ENCODE measurements around the gene DNAJC27. TPM values are rescaled to one million over a fixed set of nuclear protein-coding genes. Genes with fewer than 3 reads are reported as not detected.

Gene DNAJC27
- total and polyA plus RNA-seq, 2 of the 13 experiments (the other 11 are each of a cell fraction or from before 2014, with no cell fraction given), result 3.1 to 3.7 TPM

GRCh38 chr2:24912986-24913385, 58.8 kb downstream of the DNAJC27 start:
- no peak for TF ChIP-seq RBM22 (optimal IDR thresholded peaks at IDR 0.05; ENCODE audit: low read length)
- TF ChIP-seq RAD51 (IDR thresholded peaks at IDR 0.05; ENCODE audit: borderline replicate concordance), result no peak
- no peak for TF ChIP-seq PAWR (CRISPR knock-in tag; IDR thresholded peaks at IDR 0.05; ENCODE audit: borderline replicate concordance)
- no peak for TF ChIP-seq ZFAT (CRISPR knock-in tag; conservative IDR thresholded peaks at IDR 0.05)
- no peak for TF ChIP-seq ZNF282 (IDR thresholded peaks at IDR 0.05; ENCODE audit: partially characterized antibody)
- TF ChIP-seq MNT (IDR thresholded peaks at IDR 0.05), result no peak
- no peak for TF ChIP-seq ZKSCAN5 (CRISPR knock-in tag; IDR thresholded peaks at IDR 0.05)
- TF ChIP-seq AFF4 (CRISPR knock-in tag; IDR thresholded peaks at IDR 0.05), result no peak
- no peak for TF ChIP-seq ZNF441 (CRISPR knock-in tag; IDR thresholded peaks at IDR 0.05; ENCODE audit: borderline replicate concordance)
- no peak for TF ChIP-seq ZNF609 (CRISPR knock-in tag; IDR thresholded peaks at IDR 0.05; ENCODE audit: borderline replicate concordance)
- DNase-seq (ENCODE audit: low spot score) (no peak), ATAC-seq (no peak; the same call in 2 of the 3 replicates), FAIRE-seq (no peak)
- H3K27ac ChIP-seq (ENCODE audit: extremely low read length, insufficient read depth, low read length), result no peak overlapping the region
- H3K36me3 ChIP-seq (replicated peaks in 1 of 2; ENCODE audit: control insufficient read depth in 1 of 2, insufficient read depth in 2 of 2, low read length in 2 of 2), result no peaks in the 10 kb centered on the region
- BruUV-seq (replicated peaks), result no TSS peak
- intact Hi-C loops (cut with micrococcal nuclease; ENCODE audit: unreplicated experiment) (no loop called here), in situ Hi-C loops (cut with HindIII; ENCODE audit: extremely low pct_ligation_motif_present, low pct_unique_long_range_greater_than_20kb) (no loop called here)
- POLR2A ChIA-PET, result no interaction called here
- H2AFZ ChIP-seq (ENCODE audit: low read length), result no peak overlapping the region
- peaks cover 6 to 54% of the 10 kb centered on the region in 2 experiments; a peak in 3 of 5 replicates for H3K27me3 ChIP-seq (ENCODE audit: control insufficient read depth in 1 of 2, insufficient read depth in 2 of 2, low read length in 2 of 2)
- no peak overlapping the region for H3K4me2 ChIP-seq (ENCODE audit: low read depth, low read length)
- CTCF ChIA-PET (ENCODE audit: low intra/inter-chr PET ratio, low total read pairs), result no interaction called here
- H4K20me1 ChIP-seq (ENCODE audit: insufficient read depth, low read length), result no peaks in the 10 kb centered on the region
- no peaks in the 10 kb centered on the region for H3K4me1 ChIP-seq (ENCODE audit: insufficient read depth, low read length)
- 36% methylated on average over 10 of the region's 10 CpGs for WGBS (ENCODE audit: low lambda C conversion rate)
- no peaks in the 10 kb centered on the region for H3K79me2 ChIP-seq (ENCODE audit: insufficient read depth, low read length)
- H3K9me3 ChIP-seq (ENCODE audit: low read length), result no peaks in the 10 kb centered on the region
- H3K9ac ChIP-seq (ENCODE audit: insufficient read depth, low read depth, low read length), result no peak overlapping the region
- H3K4me3 ChIP-seq (replicated peaks in 1 of 3; ENCODE audit: insufficient read depth in 1 of 3, low read depth in 2 of 3, low read length in 3 of 3), result no peak overlapping the region
